TTC549 (cell line): ENCODE results near the gene FTSJ3.
"Not testable (repeated sequence)": the region's sequence is repeated elsewhere in the genome, so short reads cannot be mapped to it uniquely, and the experiment has no call there.

ENCODE experiments used
- FAIRE-seq: peaks from 2 replicates; lab custom pipeline; 2012; peaks lifted over from hg19 to GRCh38; lab: Jason Lieb, UNC

FTSJ3 gene

GRCh38 chr17:63843387-63843888 is 16.0 kb upstream of the FTSJ3 start:
- not testable (repeated sequence) for FAIRE-seq

GRCh38 chr17:63842540-63843386 is 15.3 kb upstream of the FTSJ3 start, which contains the start of gene SMARCD2:
TSS of gene SMARCD2 (minus strand) at chr17:63842685. CDS start at chr17:63842674, 11 bp downstream.
- no peak for FAIRE-seq

GRCh38 chr17:63842173-63842539 is 14.7 kb upstream of the FTSJ3 start:
- FAIRE-seq = no peak

GRCh38 chr17:63841350-63842172 is 14.1 kb upstream of the FTSJ3 start:
- FAIRE-seq = no peak

- FAIRE-seq = no peak
These were observed 13.3 kb upstream of the FTSJ3 start for GRCh38 chr17:63840591-63841349.

- no peak for FAIRE-seq
These were observed 11.2 kb upstream of the FTSJ3 start for GRCh38 chr17:63838631-63839171.

- FAIRE-seq = no peak
These were observed 10.6 kb upstream of the FTSJ3 start for GRCh38 chr17:63837962-63838600.

- FAIRE-seq = no peak
These were observed 10.0 kb upstream of the FTSJ3 start for GRCh38 chr17:63837480-63837879.

- no peak for FAIRE-seq
These were observed 9.3 kb upstream of the FTSJ3 start for GRCh38 chr17:63836811-63837210.

- FAIRE-seq = no peak
These were observed 7.8 kb upstream of the FTSJ3 start for GRCh38 chr17:63835167-63835720.

GRCh38 chr17:63834431-63835166 is 7.1 kb upstream of the FTSJ3 start:
- peak; percentile 60 for FAIRE-seq

- no peak for FAIRE-seq
These were observed 6.4 kb upstream of the FTSJ3 start for GRCh38 chr17:63833741-63834373.

GRCh38 chr17:63833026-63833740 is 5.7 kb upstream of the FTSJ3 start:
- FAIRE-seq = no peak

- FAIRE-seq = no peak
These were observed 5.0 kb upstream of the FTSJ3 start for GRCh38 chr17:63832455-63832854.

- FAIRE-seq = no peak
These were observed 4.6 kb upstream of the FTSJ3 start for GRCh38 chr17:63832014-63832413.

- no peak for FAIRE-seq
These were observed 4.0 kb upstream of the FTSJ3 start for GRCh38 chr17:63831505-63831904.

GRCh38 chr17:63830904-63831491 is 3.5 kb upstream of the FTSJ3 start:
- FAIRE-seq = no peak

- no peak for FAIRE-seq
These were observed 2.8 kb upstream of the FTSJ3 start for GRCh38 chr17:63830278-63830677.

GRCh38 chr17:63828936-63829335 is 1.5 kb upstream of the FTSJ3 start:
- FAIRE-seq = no peak
